Measurements from ENCODE around the gene KMO.

Gene KMO

DNA sequence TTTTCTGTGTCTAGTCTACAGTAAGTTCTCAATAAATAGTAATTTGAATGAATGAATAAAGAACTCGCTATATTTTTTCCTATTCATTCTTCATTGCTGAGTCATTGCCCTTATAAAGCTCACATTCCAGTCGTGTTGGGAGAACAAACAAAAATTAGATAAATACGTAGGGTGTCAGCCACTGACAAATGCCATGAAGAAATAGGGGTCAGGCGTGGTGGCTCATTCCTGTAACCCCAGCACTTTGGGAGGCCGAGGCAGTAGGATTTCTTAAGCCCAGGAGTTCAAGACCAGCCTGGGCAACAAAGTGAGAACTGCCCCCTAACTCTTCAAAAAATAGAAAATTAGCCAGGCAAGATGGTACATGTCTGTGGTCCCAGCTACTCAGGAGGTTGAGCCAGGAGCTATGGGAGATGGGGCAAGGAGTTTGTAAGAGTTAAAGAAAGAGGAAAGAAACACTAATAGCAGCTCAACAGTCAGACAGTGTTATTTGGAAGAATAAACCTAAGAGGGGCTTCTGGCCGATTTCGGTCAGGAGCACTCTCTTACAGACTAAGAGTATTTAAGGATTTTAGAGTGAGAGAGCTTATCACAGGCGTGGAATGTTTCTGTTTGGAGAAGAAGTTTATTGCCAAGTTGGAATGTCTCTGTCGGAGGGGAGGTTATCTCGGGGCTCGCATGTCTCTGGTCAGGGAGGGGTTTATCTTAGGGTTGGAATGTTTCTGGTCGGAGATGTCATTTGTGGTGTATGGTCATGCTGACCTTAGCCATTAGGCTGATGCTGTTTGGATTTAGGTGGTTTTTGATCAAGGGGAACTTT lies 109.8 kb downstream of the KMO start:
- no peaks in the 10 kb centered on the region for H3K27me3 ChIP-seq (ENCODE audit: insufficient read depth, low read length, poor library complexity, severe bottlenecking)
- peaks cover 13% of the 10 kb centered on the region for H3K4me1 ChIP-seq (ENCODE audit: insufficient read depth, low read length, poor library complexity, severe bottlenecking)
- H4K20me1 ChIP-seq (ENCODE audit: insufficient read depth, low read length, poor library complexity, severe bottlenecking), result no peaks in the 10 kb centered on the region
- no peaks in the 10 kb centered on the region for H3K9me3 ChIP-seq (ENCODE audit: insufficient read depth, low read depth, low read length)
- no peak overlapping the region for H3K4me3 ChIP-seq (ENCODE audit: low read length, poor library complexity, severe bottlenecking)
- no peaks in the 10 kb centered on the region for H3K36me3 ChIP-seq (ENCODE audit: insufficient read depth, low read length)
- peaks cover 16% of the 10 kb centered on the region; the same call in 1 of the 2 replicates for H3K79me2 ChIP-seq (ENCODE audit: insufficient read depth, low read length)
- H3K9me2 ChIP-seq (replicated peaks; ENCODE audit: low read depth, low read length), result no peaks in the 10 kb centered on the region
- no peak for TF ChIP-seq EZH2phosphoT487 (IDR thresholded peaks at IDR 0.05; ENCODE audit: borderline replicate concordance)
- TF ChIP-seq, protein P1, sequence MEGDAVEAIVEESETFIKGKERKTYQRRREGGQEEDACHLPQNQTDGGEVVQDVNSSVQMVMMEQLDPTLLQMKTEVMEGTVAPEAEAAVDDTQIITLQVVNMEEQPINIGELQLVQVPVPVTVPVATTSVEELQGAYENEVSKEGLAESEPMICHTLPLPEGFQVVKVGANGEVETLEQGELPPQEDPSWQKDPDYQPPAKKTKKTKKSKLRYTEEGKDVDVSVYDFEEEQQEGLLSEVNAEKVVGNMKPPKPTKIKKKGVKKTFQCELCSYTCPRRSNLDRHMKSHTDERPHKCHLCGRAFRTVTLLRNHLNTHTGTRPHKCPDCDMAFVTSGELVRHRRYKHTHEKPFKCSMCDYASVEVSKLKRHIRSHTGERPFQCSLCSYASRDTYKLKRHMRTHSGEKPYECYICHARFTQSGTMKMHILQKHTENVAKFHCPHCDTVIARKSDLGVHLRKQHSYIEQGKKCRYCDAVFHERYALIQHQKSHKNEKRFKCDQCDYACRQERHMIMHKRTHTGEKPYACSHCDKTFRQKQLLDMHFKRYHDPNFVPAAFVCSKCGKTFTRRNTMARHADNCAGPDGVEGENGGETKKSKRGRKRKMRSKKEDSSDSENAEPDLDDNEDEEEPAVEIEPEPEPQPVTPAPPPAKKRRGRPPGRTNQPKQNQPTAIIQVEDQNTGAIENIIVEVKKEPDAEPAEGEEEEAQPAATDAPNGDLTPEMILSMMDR (conservative IDR thresholded peaks at IDR 0.05; ENCODE audit: low read length), result no peak
- no peaks in the 10 kb centered on the region for H3F3A ChIP-seq (ENCODE audit: low read depth)
- H3K9ac ChIP-seq (ENCODE audit: low read depth, low read length, poor library complexity, severe bottlenecking), result no peak overlapping the region
- no peak overlapping the region for H2AFZ ChIP-seq (ENCODE audit: low read length)
- H3K4me2 ChIP-seq (ENCODE audit: low read depth, low read length, poor library complexity, severe bottlenecking), result no peak overlapping the region

DNA sequence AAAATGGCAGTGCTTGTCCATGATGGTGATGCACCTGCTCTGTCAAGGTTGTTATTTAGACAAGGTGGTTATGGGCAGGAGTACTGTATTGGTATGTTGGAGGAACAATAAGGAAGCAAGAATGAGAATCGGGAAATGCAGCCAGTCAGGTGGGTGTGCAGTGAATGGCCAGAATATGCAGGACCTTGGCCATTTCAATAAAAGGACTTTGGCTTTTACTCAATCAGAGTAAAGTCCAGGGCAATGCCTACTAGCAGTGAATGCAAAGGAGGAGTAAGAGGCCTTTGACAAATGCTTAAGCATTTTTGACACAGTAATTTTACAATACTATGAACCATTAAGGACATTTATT lies 110.4 kb downstream of the KMO start:
- no peaks in the 10 kb centered on the region for H3K36me3 ChIP-seq (ENCODE audit: insufficient read depth, low read length)
- H3F3A ChIP-seq (ENCODE audit: low read depth), result no peaks in the 10 kb centered on the region
- no peak overlapping the region for H3K4me3 ChIP-seq (ENCODE audit: low read length, poor library complexity, severe bottlenecking)
- no peaks in the 10 kb centered on the region for H3K9me2 ChIP-seq (replicated peaks; ENCODE audit: low read depth, low read length)
- H3K4me2 ChIP-seq (ENCODE audit: low read depth, low read length, poor library complexity, severe bottlenecking), result no peak overlapping the region
- no peak overlapping the region for H2AFZ ChIP-seq (ENCODE audit: low read length)
- TF ChIP-seq EZH2phosphoT487 (IDR thresholded peaks at IDR 0.05; ENCODE audit: borderline replicate concordance), result no peak
- TF ChIP-seq, protein P1 (conservative IDR thresholded peaks at IDR 0.05; ENCODE audit: low read length), result no peak
- H3K9ac ChIP-seq (ENCODE audit: low read depth, low read length, poor library complexity, severe bottlenecking), result no peak overlapping the region
- peaks cover 9% of the 10 kb centered on the region for H3K4me1 ChIP-seq (ENCODE audit: insufficient read depth, low read length, poor library complexity, severe bottlenecking)
- H4K20me1 ChIP-seq (ENCODE audit: insufficient read depth, low read length, poor library complexity, severe bottlenecking), result no peaks in the 10 kb centered on the region
- no peaks in the 10 kb centered on the region for H3K27me3 ChIP-seq (ENCODE audit: insufficient read depth, low read length, poor library complexity, severe bottlenecking)
- peaks cover 16% of the 10 kb centered on the region; the same call in 1 of the 2 replicates for H3K79me2 ChIP-seq (ENCODE audit: insufficient read depth, low read length)
- H3K9me3 ChIP-seq (ENCODE audit: insufficient read depth, low read depth, low read length), result no peaks in the 10 kb centered on the region

DNA sequence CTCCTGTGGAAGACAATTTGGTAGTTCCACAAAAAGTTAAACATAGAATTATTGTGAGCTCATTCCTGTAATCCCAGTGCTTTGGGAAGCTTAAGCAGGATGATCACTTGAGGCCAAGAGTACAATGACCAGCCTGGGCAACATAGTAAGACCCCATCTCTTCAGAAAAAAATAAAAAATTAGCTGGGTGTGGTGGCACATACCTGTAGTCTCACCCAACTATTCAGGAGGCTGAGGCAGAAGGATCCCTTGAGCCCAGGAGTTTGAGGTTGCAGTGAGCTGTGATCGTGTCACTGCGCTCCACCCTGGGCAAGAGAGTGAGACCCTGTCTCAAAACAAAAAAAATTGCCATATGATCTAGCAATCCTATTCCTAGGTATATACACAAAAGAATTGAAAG lies 112.1 kb downstream of the KMO start:
- H4K20me1 ChIP-seq (ENCODE audit: insufficient read depth, low read length, poor library complexity, severe bottlenecking), result no peaks in the 10 kb centered on the region

More for the DNA sequence above, 112.1 kb downstream of the KMO start:
- no peak for TF ChIP-seq EZH2phosphoT487 (IDR thresholded peaks at IDR 0.05; ENCODE audit: borderline replicate concordance)
- TF ChIP-seq, protein P1 (conservative IDR thresholded peaks at IDR 0.05; ENCODE audit: low read length), result no peak
- Histone ChIP-seq H2AFZ (ENCODE audit: low read length) (no peak overlapping the region), H3K27me3 (ENCODE audit: insufficient read depth, low read length, poor library complexity, severe bottlenecking) (no peaks in the 10 kb centered on the region), H3K9me2 (replicated peaks; ENCODE audit: low read depth, low read length) (no peaks in the 10 kb centered on the region), H3K9me3 (ENCODE audit: insufficient read depth, low read depth, low read length) (no peaks in the 10 kb centered on the region), H3K79me2 (ENCODE audit: insufficient read depth, low read length) (0 out of 2 replicates have a peak, but pooled peaks cover under 1% of the 10 kb centered on the region), H3K9ac (ENCODE audit: low read depth, low read length, poor library complexity, severe bottlenecking) (no peak overlapping the region), H3K4me1 (ENCODE audit: insufficient read depth, low read length, poor library complexity, severe bottlenecking) (no peaks in the 10 kb centered on the region), H3K36me3 (ENCODE audit: insufficient read depth, low read length) (no peaks in the 10 kb centered on the region), H3K4me3 (ENCODE audit: low read length, poor library complexity, severe bottlenecking) (no peak overlapping the region), H3F3A (ENCODE audit: low read depth) (no peaks in the 10 kb centered on the region), H3K4me2 (ENCODE audit: low read depth, low read length, poor library complexity, severe bottlenecking) (no peak overlapping the region)
